Erythroblast (primary cell): ENCODE data around the gene TTC21A.

Source experiments
- DNase-seq, 2 experiments: peaks; one replicate each; lab custom pipeline; 2025; lab: John Stamatoyannopoulos, UW
- GATA1 ChIP-seq: IDR thresholded peaks from 2 replicates; pipeline ENCODE4 v1.6.1; 2011; ENCODE audit warnings: low read depth, mild to moderate bottlenecking, control low read depth, low read length, moderate library complexity
- POLR2A ChIP-seq: IDR thresholded peaks from 2 replicates; pipeline ENCODE4 v1.6.1; 2011; ENCODE audit warnings: mild to moderate bottlenecking, low read length

The TTC21A gene

GRCh38 chr3:39086144-39086543, 21.3 kb upstream of the TTC21A start:
- DNase-seq: no peak
- no peak for TF ChIP-seq GATA1
- no peak for TF ChIP-seq POLR2A

GRCh38 chr3:39088456-39088855, 19.0 kb upstream of the TTC21A start:
- no peak for DNase-seq

GRCh38 chr3:39088889-39089288, 18.6 kb upstream of the TTC21A start:
- DNase-seq: no peak

More at GRCh38 chr3:39088456-39088855, 19.0 kb upstream of the TTC21A start:
- TF ChIP-seq GATA1: no peak
- TF ChIP-seq POLR2A: no peak

GRCh38 chr3:39090922-39091321, 16.6 kb upstream of the TTC21A start:
- no peak for TF ChIP-seq POLR2A
- TF ChIP-seq GATA1: no peak
- no peak for DNase-seq

More at GRCh38 chr3:39088889-39089288, 18.6 kb upstream of the TTC21A start:
- no peak for TF ChIP-seq POLR2A
- TF ChIP-seq GATA1: no peak

- no peak for DNase-seq
- no peak for TF ChIP-seq GATA1
- no peak for TF ChIP-seq POLR2A
Measured at GRCh38 chr3:39094851-39095677, 12.4 kb upstream of the TTC21A start.

- no peak for DNase-seq
- TF ChIP-seq GATA1 (no peak), POLR2A (no peak)
Measured at GRCh38 chr3:39095778-39096177, 11.7 kb upstream of the TTC21A start.

- DNase-seq: no peak
- TF ChIP-seq GATA1: no peak
- no peak for TF ChIP-seq POLR2A
Measured at GRCh38 chr3:39096775-39097174, 10.7 kb upstream of the TTC21A start.

GRCh38 chr3:39097716-39098472, 9.6 kb upstream of the TTC21A start:
- TF ChIP-seq GATA1: no peak
- no peak for TF ChIP-seq POLR2A
- no peak for DNase-seq

- no peak for TF ChIP-seq POLR2A
- no peak for DNase-seq
Measured at GRCh38 chr3:39098473-39099000, 8.9 kb upstream of the TTC21A start.

- TF ChIP-seq GATA1 (no peak), POLR2A (no peak)
- no peak for DNase-seq
Measured at GRCh38 chr3:39099242-39099641, 8.2 kb upstream of the TTC21A start.

GRCh38 chr3:39099738-39100499, 7.6 kb upstream of the TTC21A start:
- TF ChIP-seq POLR2A: no peak
- no peak for TF ChIP-seq GATA1
- no peak for DNase-seq

- no peak for TF ChIP-seq GATA1
- TF ChIP-seq POLR2A: no peak
- DNase-seq: no peak
Measured at GRCh38 chr3:39100500-39100886, 7.0 kb upstream of the TTC21A start.

GRCh38 chr3:39101022-39101689, 6.3 kb upstream of the TTC21A start:
- TF ChIP-seq GATA1 (no peak), POLR2A (no peak)
- peak; percentile 64 to 78 for DNase-seq

GRCh38 chr3:39102504-39103323, 4.8 kb upstream of the TTC21A start:
- DNase-seq: no peak
- TF ChIP-seq POLR2A: no peak
- TF ChIP-seq GATA1: no peak
